SH-SY5Y (cell line): ENCODE results near the gene PAX2.

Source experiments
- GATA2 ChIP-seq: IDR thresholded peaks from 2 replicates; pipeline ENCODE4 v1.6.1; 2011; ENCODE audit warnings: mild to moderate bottlenecking, low read depth, low read length
- GATA3 ChIP-seq: IDR thresholded peaks from 2 replicates; pipeline ENCODE4 v1.6.1; 2011; ENCODE audit warnings: low read depth, mild to moderate bottlenecking, low read length, moderate library complexity

DNA sequence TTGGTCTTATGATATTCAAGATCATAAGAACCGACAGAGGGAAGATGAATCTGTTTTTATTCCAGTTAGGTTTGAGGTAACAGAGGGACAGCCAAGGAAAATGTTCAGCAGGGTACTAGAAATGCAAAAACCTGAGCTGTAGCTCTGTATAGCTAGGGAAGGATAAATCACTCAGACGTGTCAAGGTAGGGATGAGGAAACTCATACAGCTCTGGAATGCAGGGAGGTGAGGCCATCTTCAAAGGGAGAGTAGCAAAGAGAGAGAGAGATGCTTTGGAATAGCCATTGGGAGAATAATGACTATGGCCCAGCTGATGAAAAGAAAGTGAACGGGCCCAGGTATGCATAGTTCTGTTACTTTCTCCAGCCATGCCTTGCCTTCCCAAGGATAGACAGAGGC, 77.8 kb downstream of the PAX2 start:
- no peak for TF ChIP-seq GATA2
- no peak for TF ChIP-seq GATA3
